Measurements from ENCODE around the gene UCP3. TPM values are rescaled to one million over a fixed set of nuclear protein-coding genes. Genes with fewer than 3 reads are reported as not detected.

Gene UCP3
- total RNA-seq = 1 to 10 TPM; 7.8 to 8.6 (median 8.5) TPM
- 6.4 TPM for total RNA-seq (2013)

DNA sequence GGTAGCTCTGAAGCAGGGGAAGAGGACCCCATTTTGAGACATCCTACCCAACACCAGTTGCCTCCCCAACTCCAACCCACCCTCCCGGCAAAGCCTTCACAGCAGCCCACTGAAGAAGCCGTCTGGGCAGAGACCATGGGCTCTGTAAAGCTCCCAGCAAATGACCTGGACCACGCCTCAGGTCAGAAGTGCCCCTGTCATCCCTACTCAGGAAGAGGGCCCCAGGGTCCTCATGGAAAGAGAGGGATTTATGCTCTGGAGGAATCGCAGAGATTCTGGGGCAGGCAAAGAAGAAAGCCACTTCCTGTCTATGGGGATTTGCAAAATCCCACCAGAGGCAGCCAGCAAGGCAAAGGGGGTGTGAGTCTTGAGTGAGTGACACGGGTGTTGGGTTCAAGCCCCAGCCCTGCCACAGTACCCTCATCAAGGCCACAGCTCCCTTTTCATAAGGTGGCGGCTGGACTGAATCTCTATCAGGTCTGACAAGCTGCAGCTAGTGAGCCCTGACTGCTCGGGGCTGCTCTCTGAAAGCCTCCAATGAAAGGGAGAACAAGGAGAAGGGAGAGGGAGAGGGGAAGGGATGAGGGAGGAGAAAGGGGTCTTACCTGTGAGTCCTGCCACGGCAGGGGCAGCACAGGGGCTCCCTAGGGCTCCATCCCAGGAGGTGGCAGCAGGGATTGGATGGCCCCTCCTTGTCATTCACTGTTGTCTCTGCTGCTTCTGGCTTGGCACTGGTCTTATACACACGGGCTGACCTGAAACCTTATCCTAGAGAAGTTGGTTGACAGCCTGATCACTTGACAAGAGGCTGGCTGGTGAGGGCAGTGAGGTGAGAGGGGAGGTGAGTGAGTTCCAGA is at the start of gene UCP3:
Gene UCP3 (minus strand): TSS at position 713 of the 857 bp plus-strand sequence. CDS start 2,043 bp downstream, outside the sequence.
- H3K36me3 Mint-ChIP-seq = no peaks in the 10 kb centered on the region

DNA sequence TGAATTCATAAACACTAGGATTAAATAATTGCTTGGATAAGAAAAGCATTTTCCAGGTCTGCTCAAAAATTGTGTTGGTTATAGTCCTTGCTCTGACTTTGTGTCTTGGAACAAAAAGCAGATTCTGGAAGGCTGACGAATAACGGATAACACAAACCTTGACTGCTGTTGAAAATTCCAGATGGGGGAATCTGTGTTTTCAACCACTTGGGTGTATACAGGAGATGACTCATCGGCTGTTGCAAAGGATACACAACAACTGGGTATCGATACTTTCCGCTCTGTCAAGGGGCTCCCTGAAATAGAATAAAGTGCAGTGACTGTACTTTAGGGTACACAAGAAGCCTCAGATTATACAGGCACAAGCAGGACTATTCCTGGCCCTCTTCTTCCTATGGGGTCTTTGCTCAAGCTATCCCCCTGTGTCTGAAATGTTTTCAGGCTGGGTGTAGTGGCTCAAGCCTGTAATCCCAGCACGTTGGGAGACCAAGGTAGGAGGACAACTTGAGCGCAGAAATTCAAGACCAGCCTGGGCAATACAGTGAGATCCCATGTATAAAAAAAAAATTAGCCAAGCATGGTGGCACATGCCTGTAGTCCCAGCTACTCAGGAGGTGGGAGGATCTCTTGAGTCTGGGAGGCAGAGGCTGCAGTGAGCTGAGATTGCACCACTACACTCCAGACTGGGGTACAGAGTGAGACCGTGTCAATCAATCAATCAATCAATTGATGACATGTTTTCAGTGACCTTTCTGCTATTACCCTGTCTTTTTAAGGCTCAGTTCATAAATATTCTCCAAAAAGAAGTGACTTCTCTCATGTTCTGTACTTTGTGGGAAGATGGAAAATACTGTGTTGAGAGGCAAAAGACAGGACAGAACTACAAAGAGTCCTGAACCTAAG is 48.6 kb upstream of the UCP3 start:
- DNase-seq (no peak), ATAC-seq (no peak)
- no peak overlapping the region for H3K4me3 ChIP-seq (ENCODE audit: low read length)
- no peak overlapping the region for H3K27ac ChIP-seq (ENCODE audit: low read length)
- H3K27me3 Mint-ChIP-seq (ENCODE audit: low read depth in 2 of 2) = no peaks in the 10 kb centered on the region
- H3K36me3 Mint-ChIP-seq = no peaks in the 10 kb centered on the region
- H3K9me3 Mint-ChIP-seq = no peaks in the 10 kb centered on the region
- no peak overlapping the region for H3K4me3 Mint-ChIP-seq
- no peak overlapping the region for H3K27ac Mint-ChIP-seq
- no peaks in the 10 kb centered on the region for H3K9me3 ChIP-seq (ENCODE audit: control insufficient read depth, insufficient read depth, low read length)
- 97% methylated on average over 8 of the region's 8 CpGs for whole genome bisulfite sequencing (ENCODE audit: insufficient coverage)
- no peaks in the 10 kb centered on the region for H3K4me1 ChIP-seq (ENCODE audit: control insufficient read depth, insufficient read depth, low read length)
- no peak for TF ChIP-seq CTCF (IDR thresholded peaks at IDR 0.05)
- peaks cover 19% of the 10 kb centered on the region for H3K36me3 ChIP-seq (ENCODE audit: control insufficient read depth, insufficient read depth, low read length)
- H3K4me1 Mint-ChIP-seq = peaks cover 13 to 17% of the 10 kb centered on the region in 2 donors
- intact Hi-C loops (cut with micrococcal nuclease) = no loop called here
- no peaks in the 10 kb centered on the region for H3K27me3 ChIP-seq (ENCODE audit: control insufficient read depth, insufficient read depth, low read length)

More for the DNA sequence above, at the start of gene UCP3:
- DNase-seq (peak in 1 of 2 donors; percentile 39), ATAC-seq (no peak)
- no peaks in the 10 kb centered on the region for H3K27me3 ChIP-seq (ENCODE audit: control insufficient read depth, insufficient read depth, low read length)
- 67% methylated on average over 9 of the region's 9 CpGs for WGBS (ENCODE audit: insufficient coverage)
- no peak within 1 kb of the TSS for H3K4me3 ChIP-seq (ENCODE audit: low read length)
- H3K4me1 ChIP-seq (ENCODE audit: control insufficient read depth, insufficient read depth, low read length) = peaks cover 85% of the 10 kb centered on the region
- peaks cover 58 to 66% of the 10 kb centered on the region in 2 donors for H3K4me1 Mint-ChIP-seq
- H3K4me3 Mint-ChIP-seq = no peak within 1 kb of the TSS
- TF ChIP-seq CTCF (IDR thresholded peaks at IDR 0.05) = no peak
- no peaks in the 10 kb centered on the region for H3K9me3 ChIP-seq (ENCODE audit: control insufficient read depth, insufficient read depth, low read length)
- no peaks in the 10 kb centered on the region for H3K9me3 Mint-ChIP-seq
- peak within 1 kb of the TSS; percentile 16 for H3K27ac ChIP-seq (ENCODE audit: low read length)
- H3K27me3 Mint-ChIP-seq (ENCODE audit: low read depth in 2 of 2) = no peaks in the 10 kb centered on the region
- H3K27ac Mint-ChIP-seq = peak within 1 kb of the TSS; percentile 67 to 82
- intact Hi-C loops (cut with micrococcal nuclease) = no loop called here
- no peaks in the 10 kb centered on the region for H3K36me3 ChIP-seq (ENCODE audit: control insufficient read depth, insufficient read depth, low read length)

GRCh38 chr11:74055938-74056337 is 47.1 kb upstream of the UCP3 start:
- Histone ChIP-seq H3K27ac (ENCODE audit: low read length) (no peak overlapping the region), H3K36me3 (ENCODE audit: control insufficient read depth, insufficient read depth, low read length) (peaks cover 19% of the 10 kb centered on the region), H3K4me1 (ENCODE audit: control insufficient read depth, insufficient read depth, low read length) (no peaks in the 10 kb centered on the region), H3K4me3 (ENCODE audit: low read length) (no peak overlapping the region), H3K27me3 (ENCODE audit: control insufficient read depth, insufficient read depth, low read length) (no peaks in the 10 kb centered on the region), H3K9me3 (ENCODE audit: control insufficient read depth, insufficient read depth, low read length) (no peaks in the 10 kb centered on the region)
- H3K9me3 Mint-ChIP-seq = no peaks in the 10 kb centered on the region
- DNase-seq (no peak), ATAC-seq (no peak)
- H3K4me1 Mint-ChIP-seq = peaks cover 6 to 10% of the 10 kb centered on the region in 2 donors
- no peaks in the 10 kb centered on the region for H3K27me3 Mint-ChIP-seq (ENCODE audit: low read depth in 2 of 2)
- H3K27ac Mint-ChIP-seq = peak overlapping the region; percentile 51 to 64
- H3K4me3 Mint-ChIP-seq = no peak overlapping the region
- TF ChIP-seq CTCF (IDR thresholded peaks at IDR 0.05) = no peak
- H3K36me3 Mint-ChIP-seq = peaks cover 5% of the 10 kb centered on the region
- intact Hi-C loops (cut with micrococcal nuclease) = no loop called here
